H9 (cell line): ENCODE results near the gene MAD1L1. TPM values are rescaled to one million over a fixed set of nuclear protein-coding genes. Genes with fewer than 3 reads are reported as not detected.
A peak's percentile ranks its signal among the peaks of the same experiment; 100 is the strongest.

Experiments
- DNase-seq: peaks from one replicate; pipeline ENCODE4 v3.0.0-alpha.2; 2017
- H2AFZ ChIP-seq: one replicate; pipeline ENCODE4 v1.6.1; 2013; ENCODE audit warnings: mild to moderate bottlenecking, low read length, control low read depth, moderate library complexity
- H2AK5ac ChIP-seq: 2 replicates; pipeline ENCODE4 v1.6.1; 2013; ENCODE audit warnings: low read length, control low read depth, mixed read lengths; ENCODE audit not compliant: insufficient read length
- H2BK120ac ChIP-seq: one replicate; pipeline ENCODE4 v1.6.1; 2013; ENCODE audit warnings: low read depth, mild to moderate bottlenecking, low read length, control low read depth, inconsistent platforms; ENCODE audit not compliant: poor library complexity, severe bottlenecking
- H2BK12ac ChIP-seq: 2 replicates; pipeline ENCODE4 v1.6.1; 2013; ENCODE audit warnings: low read length, control low read depth, mixed read lengths, low read depth; ENCODE audit not compliant: insufficient read length
- H2BK15ac ChIP-seq: 2 replicates; pipeline ENCODE4 v1.6.1; 2013; ENCODE audit warnings: low read depth, low read length, control low read depth
- H2BK20ac ChIP-seq: one replicate; pipeline ENCODE4 v1.6.1; 2013; ENCODE audit warnings: low read depth, mild to moderate bottlenecking, low read length, control low read depth, inconsistent platforms; ENCODE audit not compliant: poor library complexity, severe bottlenecking
- H2BK5ac ChIP-seq: 2 replicates; pipeline ENCODE4 v1.6.1; 2013; ENCODE audit warnings: low read length, control low read depth, mixed read lengths; ENCODE audit not compliant: insufficient read length
- H3K14ac ChIP-seq: 2 replicates; pipeline ENCODE4 v1.6.1; 2013; ENCODE audit warnings: low read length, control low read depth; ENCODE audit not compliant: insufficient read depth
- H3K18ac ChIP-seq: 2 replicates; pipeline ENCODE4 v1.6.1; 2013; ENCODE audit warnings: low read depth, mild to moderate bottlenecking, mixed read lengths, low read length, control low read depth; ENCODE audit not compliant: insufficient read length
- H3K23ac ChIP-seq: 2 replicates; pipeline ENCODE4 v1.6.1; 2013; ENCODE audit warnings: low read length, control low read depth, mixed read lengths, low read depth; ENCODE audit not compliant: insufficient read length
- H3K23me2 ChIP-seq: 2 replicates; pipeline ENCODE4 v1.6.1; 2013; ENCODE audit warnings: low read depth, mild to moderate bottlenecking, mixed read lengths, low read length, control low read depth; ENCODE audit not compliant: insufficient read length, poor library complexity, severe bottlenecking
- H3K27ac ChIP-seq: 2 replicates; pipeline ENCODE4 v1.5.1; 2013; ENCODE audit warnings: low read length, control low read depth, mixed read lengths, low read depth; ENCODE audit not compliant: insufficient read length
- H3K27me3 ChIP-seq: 2 replicates; pipeline ENCODE4 v1.6.1; 2013; ENCODE audit warnings: low read length, control low read depth, inconsistent platforms; ENCODE audit not compliant: insufficient read depth
- H3K4ac ChIP-seq: 2 replicates; pipeline ENCODE4 v1.6.1; 2013; ENCODE audit warnings: low read depth, mild to moderate bottlenecking, control low read depth, inconsistent platforms, low read length, moderate library complexity
- H3K4me1 ChIP-seq: 2 replicates; pipeline ENCODE4 v1.6.1; 2013; ENCODE audit warnings: low read length, control low read depth, inconsistent platforms; ENCODE audit not compliant: insufficient read depth
- H3K4me2 ChIP-seq: 2 replicates; pipeline ENCODE4 v1.6.1; 2013; ENCODE audit warnings: low read length, control low read depth, mixed read lengths; ENCODE audit not compliant: insufficient read length, insufficient read depth
- H3K56ac ChIP-seq: 2 replicates; pipeline ENCODE4 v1.6.1; 2013; ENCODE audit warnings: low read depth, mild to moderate bottlenecking, mixed read lengths, low read length, control low read depth; ENCODE audit not compliant: insufficient read length
- H3K79me1 ChIP-seq: 2 replicates; pipeline ENCODE4 v1.6.1; 2013; ENCODE audit warnings: low read depth, mild to moderate bottlenecking, moderate library complexity, low read length, control low read depth, inconsistent platforms; ENCODE audit not compliant: insufficient read depth, poor library complexity, severe bottlenecking
- H3K79me2 ChIP-seq: 2 replicates; pipeline ENCODE4 v1.6.1; 2013; ENCODE audit warnings: low read length, control low read depth, inconsistent platforms; ENCODE audit not compliant: insufficient read depth
- H3K9ac ChIP-seq: 2 replicates; pipeline ENCODE4 v1.6.1; 2013; ENCODE audit warnings: low read length, control low read depth, mixed read lengths; ENCODE audit not compliant: insufficient read length; ENCODE audit errors: extremely low read depth
- H3K9me3 ChIP-seq: one replicate; pipeline ENCODE4 v1.6.1; 2013; ENCODE audit warnings: low read depth, low read length, inconsistent platforms; ENCODE audit not compliant: control insufficient read depth
- H3T11ph ChIP-seq: one replicate; pipeline ENCODE4 v1.6.1; 2013; ENCODE audit warnings: mild to moderate bottlenecking, low read length, control low read depth, inconsistent platforms
- H4K20me1 ChIP-seq: one replicate; pipeline ENCODE4 v1.6.1; 2013; ENCODE audit not compliant: control insufficient read depth, insufficient read length, insufficient read depth
- H4K5ac ChIP-seq: 2 replicates; pipeline ENCODE4 v1.6.1; 2013; ENCODE audit warnings: low read depth, mild to moderate bottlenecking, mixed read lengths, low read length, control low read depth; ENCODE audit not compliant: insufficient read length
- H4K8ac ChIP-seq: replicated peaks from 2 replicates; pipeline ENCODE4 v1.6.1; 2013; ENCODE audit warnings: low read length, control low read depth, mixed read lengths, low read depth; ENCODE audit not compliant: insufficient read length
- H4K91ac ChIP-seq: 2 replicates; pipeline ENCODE4 v1.6.1; 2013; ENCODE audit warnings: low read depth, mild to moderate bottlenecking, moderate library complexity, mixed read lengths, low read length, control low read depth; ENCODE audit not compliant: insufficient read length
- H3K27ac Mint-ChIP-seq, 3 experiments: 2 replicates in 2 of 3; 3 replicates in 1 of 3; pipeline ENCODE4 v1.8.0; 2020 to 2021; ENCODE audit warnings: mixed read lengths in 3 of 3, mild to moderate bottlenecking in 1 of 3, moderate library complexity in 1 of 3
- H3K27me3 Mint-ChIP-seq: 2 replicates; pipeline ENCODE4 v1.8.0; 2021; ENCODE audit warnings: low read depth, mild to moderate bottlenecking, moderate library complexity, mixed read lengths
- H3K36me3 Mint-ChIP-seq, 3 experiments: 2 replicates in 2 of 3; 3 replicates in 1 of 3; pipeline ENCODE4 v1.8.0; 2020 to 2021; ENCODE audit warnings: low read depth in 3 of 3, mixed read lengths in 3 of 3; ENCODE audit not compliant: insufficient read depth in 1 of 3
- H3K4me1 Mint-ChIP-seq, 2 experiments: 2 replicates each; pipeline ENCODE4 v1.8.0; 2020; ENCODE audit warnings: mixed read lengths in 2 of 2
- H3K4me3 Mint-ChIP-seq, 2 experiments: 2 replicates in 1 of 2; 3 replicates in 1 of 2; pipeline ENCODE4 v1.8.0; 2020 to 2021; ENCODE audit warnings: mild to moderate bottlenecking in 2 of 2, mixed read lengths in 2 of 2, moderate library complexity in 1 of 2
- H3K9me3 Mint-ChIP-seq, 2 experiments: 2 replicates in 1 of 2; 3 replicates in 1 of 2; pipeline ENCODE4 v1.8.0; 2020; ENCODE audit warnings: mild to moderate bottlenecking in 2 of 2, mixed read lengths in 2 of 2, moderate library complexity in 1 of 2
- WGBS: extraction: QIAGEN DNeasy Blood & Tissue Kit; methylation state at CpG from one replicate; pipeline ENCODE4 v1.1.7; 2013; ENCODE audit warnings: missing lambda C conversion rate, low lambda C conversion rate, mixed read lengths; ENCODE audit not compliant: insufficient read length; ENCODE audit errors: extremely low coverage; 5-methylcytosine and 5-hydroxymethylcytosine counted together
- total RNA-seq: library from RNA; stranded (reverse); gene quantifications from 2 replicates; pipeline ENCODE4 v1.2.1, GENCODE V29; 2021
- TF ChIP-seq, protein P1 (sequence below): fragments of 200-600 bp; sonication (generic); conservative IDR thresholded peaks from 3 replicates; pipeline ENCODE4 v1.8.0; 2021; ENCODE audit warnings: antibody characterized with exemption, mild to moderate bottlenecking

MAD1L1 gene
- total RNA-seq, 1 experiment from 2014 or later = 39.0 TPM

GRCh38 chr7:1843921-1844335 is 388.8 kb downstream of the MAD1L1 start:
- Histone ChIP-seq H3K9me3 (no peaks in the 10 kb centered on the region), H4K20me1 (no peaks in the 10 kb centered on the region), H3K79me1 (no peaks in the 10 kb centered on the region), H3K27me3 (no peaks in the 10 kb centered on the region), H2BK12ac (no peak overlapping the region), H3K9ac (no peak overlapping the region), H3K18ac (no peak overlapping the region), H4K8ac (no peak overlapping the region), H3K79me2 (no peaks in the 10 kb centered on the region), H2AFZ (no peak overlapping the region), H4K5ac (no peak overlapping the region), H2BK15ac (no peak overlapping the region), H3K4ac (no peak overlapping the region; the same call in 1 of the 2 replicates), H2AK5ac (no peak overlapping the region), H3K4me2 (no peak overlapping the region), H3K27ac (no peak overlapping the region), H4K91ac (no peak overlapping the region), H3K23me2 (no peaks in the 10 kb centered on the region), H3K4me1 (no peaks in the 10 kb centered on the region), H3T11ph (no peak overlapping the region), H3K56ac (no peak overlapping the region), H3K14ac (peak overlapping the region; percentile 26; the same call in 1 of the 2 replicates), H3K23ac (no peak overlapping the region), H2BK20ac (no peak overlapping the region), H2BK5ac (no peak overlapping the region), H2BK120ac (no peak overlapping the region)
- peaks cover 0 to 2% (median 0%) of the 10 kb centered on the region in 3 experiments; a peak in 2 of 7 replicates for H3K36me3 Mint-ChIP-seq
- H3K27me3 Mint-ChIP-seq = no peaks in the 10 kb centered on the region
- peak overlapping the region in 1 of 3 experiments; percentile 62; a peak in 1 of 7 replicates for H3K27ac Mint-ChIP-seq
- H3K9me3 Mint-ChIP-seq = no peaks in the 10 kb centered on the region
- no peak for DNase-seq
- WGBS = no CpG with 5 or more reads among the region's 11 CpGs
- H3K4me3 Mint-ChIP-seq = no peak overlapping the region
- H3K4me1 Mint-ChIP-seq = peaks cover 4 to 5% of the 10 kb centered on the region in 2 experiments; a peak in 1 of 4 replicates
- TF ChIP-seq, protein P1, sequence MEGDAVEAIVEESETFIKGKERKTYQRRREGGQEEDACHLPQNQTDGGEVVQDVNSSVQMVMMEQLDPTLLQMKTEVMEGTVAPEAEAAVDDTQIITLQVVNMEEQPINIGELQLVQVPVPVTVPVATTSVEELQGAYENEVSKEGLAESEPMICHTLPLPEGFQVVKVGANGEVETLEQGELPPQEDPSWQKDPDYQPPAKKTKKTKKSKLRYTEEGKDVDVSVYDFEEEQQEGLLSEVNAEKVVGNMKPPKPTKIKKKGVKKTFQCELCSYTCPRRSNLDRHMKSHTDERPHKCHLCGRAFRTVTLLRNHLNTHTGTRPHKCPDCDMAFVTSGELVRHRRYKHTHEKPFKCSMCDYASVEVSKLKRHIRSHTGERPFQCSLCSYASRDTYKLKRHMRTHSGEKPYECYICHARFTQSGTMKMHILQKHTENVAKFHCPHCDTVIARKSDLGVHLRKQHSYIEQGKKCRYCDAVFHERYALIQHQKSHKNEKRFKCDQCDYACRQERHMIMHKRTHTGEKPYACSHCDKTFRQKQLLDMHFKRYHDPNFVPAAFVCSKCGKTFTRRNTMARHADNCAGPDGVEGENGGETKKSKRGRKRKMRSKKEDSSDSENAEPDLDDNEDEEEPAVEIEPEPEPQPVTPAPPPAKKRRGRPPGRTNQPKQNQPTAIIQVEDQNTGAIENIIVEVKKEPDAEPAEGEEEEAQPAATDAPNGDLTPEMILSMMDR = no peak
